Natural killer cell treated with Interleukin-12 subunit alpha and Interleukin-12 subunit beta and Interleukin-15 and Interleukin-18, amount 100 ng/mL, for 72 hours (primary cell): ENCODE measurements around the gene FABP6. TPM values are rescaled to one million over a fixed set of nuclear protein-coding genes. Genes with fewer than 3 reads are reported as not detected.

Experiments used
- ATAC-seq, 2 donors: fragments of 150-1000 bp; cut with Tn5 transposase in 1 of 2; sonication (Bioruptor Pico), chemical (Tn5 transposase) in 1 of 2; 2 replicates each; pipeline ENCODE4 v1.10.0; 2021
- DNase-seq: peaks from one replicate; pipeline ENCODE4 v3.0.0; 2022; ENCODE audit warnings: low spot score
- H3K27ac Mint-ChIP-seq, 2 donors: 1 replicate in 1 of 2; 2 replicates in 1 of 2; pipeline ENCODE4 v1.8.0; 2022; ENCODE audit warnings: mixed read lengths in 2 of 2, mild to moderate bottlenecking in 1 of 2, moderate library complexity in 1 of 2
- H3K27me3 Mint-ChIP-seq, 2 donors: 1 replicate in 1 of 2; 2 replicates in 1 of 2; pipeline ENCODE4 v1.8.0; 2022; ENCODE audit warnings: mixed read lengths in 2 of 2
- H3K36me3 Mint-ChIP-seq: one replicate; pipeline ENCODE4 v1.8.0; 2022; ENCODE audit warnings: mixed read lengths
- H3K4me1 Mint-ChIP-seq, 2 donors: 1 replicate in 1 of 2; 2 replicates in 1 of 2; pipeline ENCODE4 v1.8.0; 2022; ENCODE audit warnings: low read depth in 2 of 2, mixed read lengths in 2 of 2, mild to moderate bottlenecking in 1 of 2
- H3K4me3 Mint-ChIP-seq: one replicate; pipeline ENCODE4 v1.8.0; 2022; ENCODE audit warnings: mixed read lengths
- H3K9me3 Mint-ChIP-seq: 2 replicates; pipeline ENCODE4 v1.8.0; 2022; ENCODE audit warnings: mixed read lengths
- total RNA-seq, 2 donors: library from RNA; stranded (reverse); gene quantifications; one replicate each; pipeline ENCODE4 v1.2.3, GENCODE V29; 2022

FABP6 gene
- total RNA-seq, 2 donors from 2014 or later = not detected

DNA sequence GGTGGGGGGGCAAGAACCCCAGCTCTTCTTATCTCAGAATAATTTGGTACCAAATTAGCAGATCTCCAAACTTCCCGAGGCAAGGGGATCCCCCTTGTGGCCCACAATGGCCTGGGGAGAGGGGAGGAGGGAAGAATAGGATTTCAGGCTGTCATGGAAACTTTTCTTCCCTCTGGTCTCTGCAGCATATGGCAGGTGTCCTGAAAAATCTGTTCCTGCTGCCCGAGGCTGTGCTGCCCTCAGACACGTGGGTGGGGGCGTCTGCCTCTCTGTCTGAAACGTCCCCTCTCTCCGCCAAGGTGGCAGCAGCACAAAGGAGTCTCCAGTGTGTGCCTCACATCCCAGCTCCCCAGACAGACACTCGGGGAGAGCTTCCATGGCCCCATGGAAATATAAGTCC lies 49.0 kb downstream of the FABP6 start:
- DNase-seq = no peak
- H3K27me3 Mint-ChIP-seq = no peaks in the 10 kb centered on the region
- H3K36me3 Mint-ChIP-seq = no peaks in the 10 kb centered on the region
- no peak overlapping the region for H3K27ac Mint-ChIP-seq
- H3K9me3 Mint-ChIP-seq = no peaks in the 10 kb centered on the region
- no peak overlapping the region for H3K4me3 Mint-ChIP-seq
- peaks cover 10 to 30% of the 10 kb centered on the region in 2 donors for H3K4me1 Mint-ChIP-seq
- no peak for ATAC-seq

DNA sequence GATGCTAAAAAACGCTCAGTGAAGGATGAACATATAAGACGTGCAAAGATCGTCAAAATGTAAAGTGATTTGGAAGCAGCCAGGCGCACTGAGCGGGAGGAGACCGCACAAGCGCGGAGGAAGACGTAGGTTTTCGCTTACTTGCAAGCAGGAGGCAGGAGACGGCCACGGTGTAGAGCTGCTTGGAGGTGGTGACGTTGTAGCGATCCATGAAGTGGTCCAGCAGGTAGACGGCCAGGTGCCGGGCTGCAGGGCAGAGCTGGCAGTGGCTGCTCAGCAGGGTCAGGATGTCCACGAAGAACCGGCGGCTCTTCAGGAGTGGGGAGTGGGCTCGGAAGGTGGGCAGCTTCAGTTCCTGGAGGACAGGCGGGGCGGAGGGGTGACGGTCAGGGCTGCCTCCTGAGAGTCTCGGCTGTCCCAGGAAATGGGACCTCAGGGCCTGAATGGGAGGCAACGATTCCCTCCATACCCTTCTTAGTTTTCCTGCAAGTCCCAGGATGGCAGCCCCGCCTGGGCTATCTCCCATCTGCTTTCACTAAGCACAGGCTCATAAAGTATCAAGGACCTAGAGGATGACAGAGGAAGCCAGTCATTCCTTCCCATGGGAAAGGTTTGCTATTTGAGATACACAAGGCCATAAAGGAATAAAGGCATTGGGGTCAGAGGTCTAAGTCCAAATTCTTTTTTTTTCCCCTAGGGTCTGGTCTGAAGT lies 51.2 kb downstream of the FABP6 start:
- DNase-seq (no peak), ATAC-seq (peak in 1 of 2 donors; percentile 9)
- Mint-ChIP-seq H3K4me1 (peaks cover 0 to 28% of the 10 kb centered on the region in 2 donors), H3K27ac (no peak overlapping the region), H3K9me3 (no peaks in the 10 kb centered on the region), H3K27me3 (no peaks in the 10 kb centered on the region), H3K36me3 (no peaks in the 10 kb centered on the region), H3K4me3 (no peak overlapping the region)

DNA sequence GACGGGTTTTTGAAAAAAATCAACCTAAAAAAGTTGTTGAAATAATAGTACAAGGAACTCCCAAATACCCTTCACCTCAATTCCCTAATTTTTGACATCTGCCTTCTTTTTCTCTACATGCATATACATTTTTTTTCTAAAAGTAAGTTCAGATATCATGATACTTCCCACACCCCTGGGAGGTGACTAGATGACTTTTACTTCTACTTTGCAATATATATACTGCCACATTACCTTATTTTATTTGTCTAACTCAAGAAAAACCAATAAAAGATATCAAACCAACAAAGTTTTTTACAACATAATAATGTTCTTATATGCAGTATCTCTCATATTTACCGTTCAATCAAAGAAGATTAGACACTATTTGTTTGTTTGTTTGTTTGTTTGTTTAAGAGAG lies 52.0 kb downstream of the FABP6 start:
- Mint-ChIP-seq H3K36me3 (no peaks in the 10 kb centered on the region), H3K4me3 (no peak overlapping the region), H3K27ac (peak overlapping the region in 1 of 2 donors; percentile 47), H3K9me3 (no peaks in the 10 kb centered on the region), H3K27me3 (no peaks in the 10 kb centered on the region), H3K4me1 (peaks cover 0 to 25% of the 10 kb centered on the region in 2 donors)
- ATAC-seq (no peak), DNase-seq (no peak)

DNA sequence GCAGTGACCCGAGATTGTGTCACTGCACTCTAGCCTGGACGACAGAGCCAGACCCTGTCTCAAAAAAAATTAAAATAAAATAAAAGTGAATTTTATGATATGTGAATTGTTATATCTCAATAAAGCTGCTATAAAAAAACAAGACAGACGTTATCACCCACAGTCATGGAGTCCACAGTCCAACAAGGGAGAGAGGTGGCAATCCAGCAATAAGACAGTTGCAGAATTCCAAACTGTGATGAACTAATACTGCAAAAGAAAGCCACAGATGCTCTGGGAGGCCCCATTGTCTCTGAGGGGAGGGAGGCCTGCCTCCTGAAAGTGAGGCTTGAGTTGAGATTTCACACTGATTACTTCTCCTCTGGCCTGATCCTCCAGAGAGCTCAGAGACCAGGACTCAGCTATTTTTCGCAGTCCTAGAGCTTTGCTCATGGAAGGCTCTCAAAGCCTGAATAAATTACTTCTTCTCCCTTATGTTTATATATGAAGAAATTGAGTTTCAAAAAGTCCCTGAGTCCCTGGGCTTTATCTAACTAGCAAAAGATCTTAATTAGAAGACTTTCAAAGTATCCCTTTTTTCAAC lies 55.1 kb downstream of the FABP6 start:
- H3K36me3 Mint-ChIP-seq = no peaks in the 10 kb centered on the region
- ATAC-seq (no peak), DNase-seq (no peak)
- H3K27ac Mint-ChIP-seq = no peak overlapping the region
- H3K9me3 Mint-ChIP-seq = no peaks in the 10 kb centered on the region
- H3K4me1 Mint-ChIP-seq = peaks cover 0 to 24% of the 10 kb centered on the region in 2 donors
- no peak overlapping the region for H3K4me3 Mint-ChIP-seq
- no peaks in the 10 kb centered on the region for H3K27me3 Mint-ChIP-seq

DNA sequence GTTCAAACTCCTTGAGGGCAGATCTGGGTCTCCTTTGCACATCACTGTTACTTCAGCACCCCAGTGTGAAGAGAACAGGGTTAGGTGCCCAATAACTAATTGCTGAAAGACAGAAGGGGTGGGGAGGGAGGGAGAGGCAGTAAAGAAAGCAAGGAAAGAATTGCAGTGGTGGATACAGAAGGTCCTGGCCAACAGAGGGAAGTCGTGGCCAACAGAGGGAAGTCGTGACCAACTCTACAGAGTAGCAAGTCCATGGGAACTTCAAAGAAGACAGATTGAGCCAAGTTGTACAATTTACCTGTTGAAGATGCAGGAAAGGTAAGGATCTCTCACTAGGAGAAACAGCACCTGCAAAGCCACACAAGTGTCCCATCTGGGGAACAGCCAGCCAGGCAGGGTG lies 56.0 kb downstream of the FABP6 start:
- H3K36me3 Mint-ChIP-seq = no peaks in the 10 kb centered on the region
- H3K27ac Mint-ChIP-seq = peak overlapping the region in 1 of 2 donors; percentile 46
- DNase-seq (no peak), ATAC-seq (no peak)
- H3K4me3 Mint-ChIP-seq = no peak overlapping the region
- H3K27me3 Mint-ChIP-seq = no peaks in the 10 kb centered on the region
- no peaks in the 10 kb centered on the region for H3K9me3 Mint-ChIP-seq
- peaks cover under 1 to 28% of the 10 kb centered on the region in 2 donors for H3K4me1 Mint-ChIP-seq

DNA sequence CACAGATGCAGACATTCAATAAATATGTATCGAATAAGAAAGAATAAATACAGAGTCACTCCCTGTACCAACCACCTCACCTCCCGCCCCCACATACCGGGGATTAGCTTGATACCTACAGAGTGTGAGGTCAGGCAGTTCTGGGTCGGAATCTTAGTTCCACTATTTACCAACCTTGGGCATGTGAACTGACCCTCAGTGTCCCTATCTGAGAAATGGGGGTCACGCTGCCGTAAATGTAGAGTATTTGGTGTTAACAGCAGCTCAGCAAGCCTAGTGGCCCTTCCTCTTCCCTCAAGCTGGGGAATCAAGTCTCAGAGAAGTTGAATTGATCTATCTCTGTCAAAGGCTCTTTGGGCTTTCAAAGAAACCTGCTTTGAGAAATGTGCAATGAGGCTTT lies 57.6 kb downstream of the FABP6 start:
- Mint-ChIP-seq H3K4me1 (peaks cover 5 to 37% of the 10 kb centered on the region in 2 donors), H3K9me3 (no peaks in the 10 kb centered on the region), H3K4me3 (no peak overlapping the region), H3K36me3 (no peaks in the 10 kb centered on the region), H3K27me3 (no peaks in the 10 kb centered on the region), H3K27ac (peak overlapping the region in 1 of 2 donors; percentile 39)
- ATAC-seq (no peak), DNase-seq (no peak)

DNA sequence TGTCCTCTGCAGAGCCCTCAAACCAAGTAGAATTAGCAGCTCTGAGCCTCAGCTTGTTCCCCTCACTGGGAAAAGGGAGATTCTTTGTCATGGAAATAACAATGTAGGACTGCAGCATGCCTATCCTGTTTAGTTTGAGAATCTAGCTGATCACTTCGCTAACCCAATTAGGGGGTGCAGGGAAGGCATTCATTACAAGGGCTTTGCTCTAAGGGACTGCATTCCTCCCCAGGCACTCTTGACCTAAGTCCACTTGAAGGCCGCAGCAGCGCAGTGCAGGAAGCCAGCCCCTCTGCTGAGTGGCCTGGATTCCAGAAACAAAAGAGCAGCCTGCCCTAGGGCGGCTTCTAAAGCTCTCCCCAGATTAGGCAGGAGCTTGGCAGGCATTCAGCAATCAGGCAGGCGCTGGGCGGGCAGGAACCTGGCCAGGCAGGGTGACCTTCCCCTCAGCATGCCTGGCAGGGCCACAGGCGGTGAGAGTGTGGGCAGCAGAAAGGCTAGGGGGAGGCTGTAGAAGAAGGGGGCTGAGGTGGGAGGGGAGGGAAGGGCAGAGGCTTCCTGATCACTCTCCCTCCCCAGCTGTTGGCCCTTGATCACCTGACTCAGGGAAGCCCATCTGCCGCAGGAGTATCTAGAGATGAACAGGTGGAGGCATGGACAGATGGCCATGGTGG lies 58.2 kb downstream of the FABP6 start:
- Mint-ChIP-seq H3K4me3 (no peak overlapping the region), H3K36me3 (no peaks in the 10 kb centered on the region), H3K27ac (peak overlapping the region in 1 of 2 donors; percentile 53), H3K4me1 (peaks cover 5 to 40% of the 10 kb centered on the region in 2 donors), H3K27me3 (no peaks in the 10 kb centered on the region), H3K9me3 (no peaks in the 10 kb centered on the region)
- DNase-seq (no peak), ATAC-seq (no peak)

Other genes starting within 250 kb of the FABP6 start
- gene TTC1, start 220.4 kb upstream of the FABP6 start, total RNA-seq = 10 to 100 TPM; 53.8 to 56.6 TPM
- gene PWWP2A, start 110.1 kb upstream of the FABP6 start, total RNA-seq = 10 to 100 TPM; 22.8 to 30.6 TPM
- gene CCNJL, start 83.1 kb downstream of the FABP6 start, total RNA-seq = 10 to 100 TPM in 1 of 2 donors, 1 to 10 TPM in 1; 5.6 to 20.1 TPM
- gene C1QTNF2, start 141.1 kb downstream of the FABP6 start, total RNA-seq = not detected
- gene FAM200C, start 170.5 kb downstream of the FABP6 start, total RNA-seq = under 1 TPM; 0.78 to 1.00 TPM
- gene SLU7, start 189.6 kb downstream of the FABP6 start, total RNA-seq = 10 to 100 TPM; 50.7 to 62.0 TPM
- 100 to 1,000 TPM; 139 to 241 TPM for gene PTTG1, start 192.3 kb downstream of the FABP6 start, total RNA-seq